K562 (cell line): ENCODE measurements around the gene PDCD1LG2. TPM values are rescaled to one million over a fixed set of nuclear protein-coding genes. Genes with fewer than 3 reads are reported as not detected.

Experiments used
- ATAC-seq: fragments of 200-7000 bp; cut with Tn5 transposase; 3 replicates; pipeline ENCODE4 v1.9.1; 2020; ENCODE audit warnings: moderate library complexity
- BruUV-seq: library from RNA; stranded (reverse); fragments of 400-500 nt; replicated peaks from 2 replicates; lab custom pipeline; 2021; lab: Mats Ljungman, UMichigan
- CTCF ChIA-PET: fragments of 300-600 bp; formaldehyde crosslinking; extraction: SDS; loops from one replicate; lab custom pipeline; 2021; ENCODE audit warnings: low intra/inter-chr PET ratio; lab: Yijun Ruan, JAX
- POLR2A ChIA-PET: fragments of 300-600, 350-650 bp; sonication (Branson Sonifier 250); formaldehyde crosslinking; extraction: SDS; loops from one replicate; lab custom pipeline; 2021; ENCODE audit warnings: antibody characterized with exemption, inconsistent platforms; lab: Yijun Ruan, JAX
- DNase-seq, 4 experiments: peaks; one replicate each; pipeline versions ENCODE4 v3.0.0 to v3.0.0-alpha.2; 2011 to 2018; ENCODE audit warnings: low spot score in 3 of 4, mixed read lengths in 3 of 4; ENCODE audit errors: extremely low read depth in 1 of 4
- FAIRE-seq: peaks from 2 replicates; lab custom pipeline; 2011; peaks lifted over from hg19 to GRCh38; lab: Jason Lieb, UNC
- H2AFZ ChIP-seq: 2 replicates; pipeline ENCODE4 v1.6.0; 2011; ENCODE audit warnings: low read depth, low read length, control low read depth, inconsistent platforms
- H3K27ac ChIP-seq: fragments of 200-600 bp; 3 replicates; pipeline ENCODE4 v1.8.0; 2011; ENCODE audit warnings: low read depth, mild to moderate bottlenecking, control low read depth, inconsistent platforms, low read length, moderate library complexity, mixed read lengths; ENCODE audit errors: extremely low read depth
- H3K27me3 ChIP-seq, 2 experiments: fragments of 300-600 bp in 1 of 2; 2 replicates in 1 of 2; 3 replicates in 1 of 2; pipeline versions ENCODE4 v1.6.0 to v1.8.0; 2011; ENCODE audit warnings: inconsistent platforms in 2 of 2, low read length in 2 of 2, mild to moderate bottlenecking in 1 of 2, mixed read lengths in 1 of 2, moderate library complexity in 1 of 2; ENCODE audit not compliant: control insufficient read depth in 2 of 2, insufficient read depth in 2 of 2
- H3K36me3 ChIP-seq: fragments of 300-600 bp; 3 replicates; pipeline ENCODE4 v1.8.0; 2011; ENCODE audit warnings: mild to moderate bottlenecking, low read length, inconsistent platforms; ENCODE audit not compliant: control insufficient read depth, insufficient read depth
- H3K4me1 ChIP-seq, 2 experiments: fragments of 200-600 bp in 1 of 2; replicated peaks in 1 of 2; 2 replicates in 1 of 2; 3 replicates in 1 of 2; pipeline versions ENCODE4 v1.5.1 to v1.8.0; 2011; ENCODE audit warnings: inconsistent platforms in 2 of 2, low read length in 2 of 2, mild to moderate bottlenecking in 1 of 2, mixed read lengths in 1 of 2, moderate library complexity in 1 of 2; ENCODE audit not compliant: control insufficient read depth in 2 of 2, insufficient read depth in 2 of 2
- H3K4me2 ChIP-seq: 2 replicates; pipeline ENCODE4 v1.6.1; 2011; ENCODE audit warnings: low read length, control low read depth, inconsistent platforms, mixed read lengths; ENCODE audit not compliant: insufficient read depth
- H3K4me3 ChIP-seq: fragments of 200-600 bp; sonication (generic), shearing (Covaris generic); 2 replicates; pipeline ENCODE4 v1.5.1; 2016; ENCODE audit warnings: control low read depth, inconsistent platforms
- H3K79me2 ChIP-seq: fragments of 200-600 bp; 3 replicates; pipeline ENCODE4 v1.8.0; 2011; ENCODE audit warnings: low read length, inconsistent platforms; ENCODE audit not compliant: control insufficient read depth, insufficient read depth
- H3K9ac ChIP-seq, 2 experiments: 2 replicates each; pipeline versions ENCODE4 v1.6.0 to v1.6.1; 2011; ENCODE audit warnings: low read depth in 2 of 2, low read length in 2 of 2, control low read depth in 1 of 2, inconsistent platforms in 1 of 2, mild to moderate bottlenecking in 1 of 2, mixed read lengths in 1 of 2; ENCODE audit not compliant: insufficient read depth in 1 of 2
- H3K9me1 ChIP-seq: one replicate; pipeline ENCODE4 v1.6.0; 2011; ENCODE audit warnings: inconsistent platforms, mild to moderate bottlenecking, low read length, moderate library complexity; ENCODE audit not compliant: control insufficient read depth, insufficient read depth
- H3K9me3 ChIP-seq: replicated peaks from 2 replicates; pipeline ENCODE4 v1.5.1; 2011; ENCODE audit warnings: low read depth, low read length, inconsistent platforms; ENCODE audit not compliant: control insufficient read depth, insufficient read depth
- H4K20me1 ChIP-seq: replicated peaks from 2 replicates; pipeline ENCODE4 v1.6.1; 2011; ENCODE audit warnings: low read length, inconsistent platforms, mixed read lengths; ENCODE audit not compliant: control insufficient read depth, insufficient read depth
- ARID4B ChIP-seq: sonication (generic); formaldehyde crosslinking; IDR thresholded peaks from 2 replicates; pipeline ENCODE4 v1.8.0; 2022; ENCODE audit warnings: mild to moderate bottlenecking, missing genetic modification reagents
- CLOCK ChIP-seq: fragments of 250-450 bp; sonication (Bioruptor Pico); IDR thresholded peaks from 2 replicates; pipeline ENCODE4 v1.4.0; 2020; ENCODE audit warnings: mild to moderate bottlenecking, moderate library complexity, borderline replicate concordance
- HOMEZ ChIP-seq: fragments of 250-450 bp; sonication (Bioruptor Pico); IDR thresholded peaks from 2 replicates; pipeline ENCODE4 v1.4.0; 2020; ENCODE audit warnings: mild to moderate bottlenecking, moderate library complexity
- MCM7 ChIP-seq, 2 experiments: fragments of 450-650 bp; IDR thresholded peaks; 2 replicates each; pipeline ENCODE4 v1.6.1; 2016 to 2018
- PCBP2 ChIP-seq: fragments of 200-400 bp; formaldehyde crosslinking; IDR thresholded peaks from 2 replicates; pipeline ENCODE4 v1.6.1; 2018; ENCODE audit warnings: low read length, low read depth, mild to moderate bottlenecking, moderate library complexity; ENCODE audit not compliant: poor library complexity, severe bottlenecking
- POLR2B ChIP-seq: fragments of 450-650 bp; IDR thresholded peaks from 2 replicates; pipeline ENCODE4 v1.6.1; 2018; ENCODE audit warnings: low read depth; ENCODE audit not compliant: partially characterized antibody
- POLR2G ChIP-seq: fragments of 200-400 bp; formaldehyde crosslinking; IDR thresholded peaks from 2 replicates; pipeline ENCODE4 v1.6.1; 2017; ENCODE audit warnings: low read depth, mild to moderate bottlenecking, antibody characterized with exemption, low read length, moderate library complexity
- PTTG1 ChIP-seq: fragments of 450-650 bp; IDR thresholded peaks from 2 replicates; pipeline ENCODE4 v1.6.1; 2016; ENCODE audit warnings: low read depth, mild to moderate bottlenecking, missing genetic modification characterization, missing compliant biosample characterization
- SNAPC5 ChIP-seq: fragments of 250-450 bp; sonication (Bioruptor Pico); IDR thresholded peaks from 2 replicates; pipeline ENCODE4 v1.8.0; 2021; ENCODE audit warnings: moderate library complexity, mild to moderate bottlenecking, inconsistent platforms
- ZNF354B ChIP-seq: fragments of 250-450 bp; sonication (Bioruptor Pico); IDR thresholded peaks from 2 replicates; pipeline ENCODE4 v1.4.0; 2020
- ZZZ3 ChIP-seq: fragments of 450-650 bp; IDR thresholded peaks from 2 replicates; pipeline ENCODE4 v1.6.1; 2016; ENCODE audit warnings: antibody characterized with exemption, mild to moderate bottlenecking, moderate library complexity
- WGBS: fragments of 100-300 bp; shearing (Covaris generic); methylation state at CpG from one replicate; pipeline ENCODE4 v1.1.6; 2016; ENCODE audit warnings: low coverage, mixed read lengths; ENCODE audit not compliant: insufficient coverage; ENCODE audit errors: missing lambda C conversion rate; 5-methylcytosine and 5-hydroxymethylcytosine counted together
- in situ Hi-C: fragments of 300-500 bp; cut with MboI; formaldehyde crosslinking; loops from 4 replicates; pipeline ENCODE4 v1.15.0; 2018; ENCODE audit warnings: inconsistent platforms, mixed read lengths
- intact Hi-C: fragments of 100-400 bp; cut with micrococcal nuclease; formaldehyde crosslinking; loops from 2 replicates; pipeline ENCODE4 v1.14.2; 2022
- polyA plus RNA-seq, 8 experiments: library from polyadenylated mRNA; depleted of rRNA in 4 of 8; stranded (reverse) in 5 of 8; unstranded in 3 of 8; fragments of >200 nt; fragmentation: Nextera tagmentation in 2 of 8; fragmentation: Illumina TruSeq in 1 of 8; extraction: Ambion mirVana in 2 of 8; extraction: Trizol in 1 of 8; gene quantifications; 2 replicates each; pipeline versions ENCODE4 v1.2.1 to v1.2.3, GENCODE V29; 2011 to 2014; ENCODE audit warnings: inconsistent platforms in 1 of 8, missing spikeins in 1 of 8
- total RNA-seq, 7 experiments: library from RNA; depleted of rRNA in 6 of 7; stranded (reverse); fragments of >200 nt in 6 of 7; fragmentation: Illumina TruSeq in 2 of 7; extraction: Trizol in 2 of 7; gene quantifications; 2 replicates each; pipeline versions ENCODE4 v1.2.1 to v1.2.3, GENCODE V29; 2011 to 2021; ENCODE audit warnings: low replicate concordance in 1 of 7

PDCD1LG2 gene
- total and polyA plus RNA-seq, 9 of the 15 experiments (the other 6 are each of a cell fraction or from before 2014, with no cell fraction given) = not detected

- H3K9me1 ChIP-seq = no peaks in the 10 kb centered on the region
- no peaks in the 10 kb centered on the region for H3K4me1 ChIP-seq
- no peak overlapping the region for H3K27ac ChIP-seq
- no peak for DNase-seq
- H2AFZ ChIP-seq = no peak overlapping the region
- 0% methylated on average over 2 of the region's 2 CpGs for WGBS
- ATAC-seq = no peak
- no peak overlapping the region for H3K4me3 ChIP-seq
- ChIA-PET CTCF (no interaction called here), POLR2A (interaction anchor here (0.6 kb wide), 1 partner anchor 41 kb away, joined by 3 read pairs; no protein-coding TSS in a partner anchor)
- BruUV-seq = no TSS peak
- FAIRE-seq = no peak
- in situ Hi-C loops = no loop called here
- no peaks in the 10 kb centered on the region for H3K79me2 ChIP-seq
- no peaks in the 10 kb centered on the region for H4K20me1 ChIP-seq
- intact Hi-C loops = no loop called here
- no peaks in the 10 kb centered on the region for H3K36me3 ChIP-seq
- no peaks in the 10 kb centered on the region for H3K27me3 ChIP-seq
- no peaks in the 10 kb centered on the region for H3K9me3 ChIP-seq
- no peak overlapping the region for H3K4me2 ChIP-seq
- H3K9ac ChIP-seq = no peak overlapping the region
- no peak for TF ChIP-seq SNAPC5 (CRISPR knock-in tag)
- no peak for TF ChIP-seq ARID4B
- no peak for TF ChIP-seq MCM7 (IDR thresholded peaks at IDR 0.05)
- no peak for TF ChIP-seq POLR2B
- TF ChIP-seq ZZZ3 = no peak
- TF ChIP-seq POLR2G = no peak
- TF ChIP-seq HOMEZ (CRISPR knock-in tag) = no peak
- TF ChIP-seq PTTG1 (tag) = no peak
- no peak for TF ChIP-seq ZNF354B (CRISPR knock-in tag)
- no peak for TF ChIP-seq PCBP2
- no peak for TF ChIP-seq CLOCK (CRISPR knock-in tag)
These were observed 49.3 kb downstream of the PDCD1LG2 start for GRCh38 chr9:5559659-5560058.
